B cell (primary cell): ENCODE measurements around the gene CCR1. TPM values are rescaled to one million over a fixed set of nuclear protein-coding genes. Genes with fewer than 3 reads are reported as not detected.

Experiments used
- ATAC-seq: fragments of 200-7000 bp; cut with Tn5 transposase; one replicate; pipeline ENCODE4 v1.10.0; 2021; ENCODE audit warnings: low read depth, mild to moderate bottlenecking, moderate number of reproducible peaks, moderate library complexity
- CTCF ChIA-PET: fragments of 350-600 bp; sonication (Branson Sonifier 250); formaldehyde crosslinking; loops from one replicate; lab custom pipeline; 2021; ENCODE audit warnings: antibody characterized with exemption, inconsistent platforms; lab: Charles Lee
- POLR2A ChIA-PET: fragments of 350-600 bp; sonication (Branson Sonifier 250); formaldehyde crosslinking; loops from one replicate; lab custom pipeline; 2021; ENCODE audit warnings: antibody characterized with exemption; lab: Charles Lee
- DNase-seq: peaks from one replicate; pipeline ENCODE4 v3.0.0; 2013
- H2AFZ ChIP-seq: 2 replicates; pipeline ENCODE4 v1.6.1; 2012; ENCODE audit warnings: mild to moderate bottlenecking, low read depth, low read length; ENCODE audit not compliant: insufficient read depth, poor library complexity, severe bottlenecking
- H3K27ac ChIP-seq, 2 donors: 1 replicate in 1 of 2; 2 replicates in 1 of 2; pipeline ENCODE4 v1.5.1; 2012 to 2013; ENCODE audit warnings: low read length in 2 of 2, mild to moderate bottlenecking in 2 of 2, moderate library complexity in 1 of 2
- H3K27me3 ChIP-seq, 4 experiments: fragments of 200-600 bp in 1 of 4; sonication (generic) in 1 of 4; replicated peaks in 1 of 4; 1 replicate in 2 of 4; 2 replicates in 2 of 4; pipeline versions ENCODE4 v1.6.1 to v1.7.0; 2013 to 2016; ENCODE audit warnings: low read length in 3 of 4, mild to moderate bottlenecking in 2 of 4, mixed read lengths in 1 of 4, moderate library complexity in 1 of 4; ENCODE audit not compliant: insufficient read depth in 4 of 4, control insufficient read depth in 3 of 4; ENCODE audit errors: control extremely low read depth in 1 of 4
- H3K36me3 ChIP-seq, 2 experiments: replicated peaks in 1 of 2; 1 replicate in 1 of 2; 2 replicates in 1 of 2; pipeline versions ENCODE4 v1.6.1 to v1.7.1; 2013; ENCODE audit warnings: low read length in 1 of 2; ENCODE audit not compliant: insufficient read depth in 2 of 2, control insufficient read depth in 1 of 2; ENCODE audit errors: control extremely low read depth in 1 of 2, extremely low read depth in 1 of 2
- H3K4me1 ChIP-seq, 2 donors: fragments of 200-600 bp in 1 of 2; sonication (generic) in 1 of 2; 1 replicate in 1 of 2; 2 replicates in 1 of 2; pipeline versions ENCODE4 v1.5.1 to v1.6.1; 2013 to 2017; ENCODE audit warnings: low read length in 2 of 2; ENCODE audit not compliant: control insufficient read depth in 2 of 2, insufficient read depth in 2 of 2
- H3K4me2 ChIP-seq: replicated peaks from 2 replicates; pipeline ENCODE3; 2012; ENCODE audit warnings: mild to moderate bottlenecking, low read depth, low read length; ENCODE audit not compliant: poor library complexity, severe bottlenecking
- H3K4me3 ChIP-seq, 5 experiments: fragments of 200-600 bp in 1 of 5; sonication (generic) in 1 of 5; 1 replicate in 3 of 5; 2 replicates in 2 of 5; pipeline versions ENCODE4 v1.5.1 to v1.7.0; 2011 to 2016; ENCODE audit warnings: low read length in 4 of 5, mild to moderate bottlenecking in 4 of 5, low read depth in 2 of 5, control low read depth in 1 of 5, moderate library complexity in 1 of 5; ENCODE audit not compliant: insufficient read depth in 1 of 5; ENCODE audit errors: control extremely low read depth in 1 of 5, extremely low read depth in 1 of 5
- H3K79me2 ChIP-seq: fragments of 200-600 bp; sonication (generic); one replicate; pipeline ENCODE4 v1.6.0; 2016; ENCODE audit warnings: low read length; ENCODE audit not compliant: control insufficient read depth, insufficient read depth
- H3K9ac ChIP-seq: fragments of 200-600 bp; sonication (generic); 2 replicates; pipeline ENCODE4 v1.6.1; 2017; ENCODE audit warnings: mild to moderate bottlenecking, low read length, moderate library complexity
- H3K9me3 ChIP-seq, 3 donors: one replicate each; pipeline versions ENCODE4 v1.6.1 to v1.7.1; 2013; ENCODE audit warnings: low read length in 2 of 3; ENCODE audit not compliant: control insufficient read depth in 2 of 3, insufficient read depth in 1 of 3; ENCODE audit errors: control extremely low read depth in 1 of 3
- H4K20me1 ChIP-seq: 2 replicates; pipeline ENCODE4 v1.6.0; 2012; ENCODE audit warnings: mild to moderate bottlenecking, low read length; ENCODE audit not compliant: insufficient read depth, control insufficient read depth, poor library complexity, severe bottlenecking
- H3K27ac Mint-ChIP-seq: one replicate; pipeline ENCODE4 v1.8.0; 2021; ENCODE audit warnings: mixed read lengths
- H3K27me3 Mint-ChIP-seq: one replicate; pipeline ENCODE4 v1.8.0; 2021; ENCODE audit warnings: mixed read lengths
- H3K4me1 Mint-ChIP-seq: one replicate; pipeline ENCODE4 v1.8.0; 2021; ENCODE audit warnings: mixed read lengths
- H3K4me3 Mint-ChIP-seq: one replicate; pipeline ENCODE4 v1.8.0; 2021; ENCODE audit warnings: mixed read lengths
- H3K9me3 Mint-ChIP-seq: one replicate; pipeline ENCODE4 v1.8.0; 2022; ENCODE audit warnings: mixed read lengths; ENCODE audit not compliant: insufficient read depth
- CTCF ChIP-seq: fragments of 200-600 bp; IDR thresholded peaks from one replicate; pipeline ENCODE4 v1.8.0; 2022; ENCODE audit warnings: antibody characterized with exemption, mild to moderate bottlenecking
- EZH2 ChIP-seq: IDR thresholded peaks from 2 replicates; pipeline ENCODE4 v1.6.1; 2012; ENCODE audit warnings: borderline replicate concordance, low read depth, mild to moderate bottlenecking, moderate library complexity, low read length; ENCODE audit not compliant: insufficient read depth, poor library complexity, severe bottlenecking
- WGBS: methylation state at CpG from one replicate; pipeline ENCODE4 v1.1.5; 2013; ENCODE audit warnings: missing lambda C conversion rate; ENCODE audit not compliant: insufficient coverage; 5-methylcytosine and 5-hydroxymethylcytosine counted together
- intact Hi-C: fragments of 100-400 bp; cut with micrococcal nuclease; formaldehyde crosslinking; loops from one replicate; pipeline ENCODE4 v1.10.0; 2022
- polyA plus RNA-seq: library from polyadenylated mRNA; depleted of rRNA; stranded (reverse); fragments of >200 nt; gene quantifications from 2 replicates; pipeline ENCODE4 v1.2.3, GENCODE V29; 2012
- total RNA-seq, 2 donors: library from RNA; stranded (reverse); fragments of 120-200 nt in 1 of 2; gene quantifications; 1 replicate in 1 of 2; 2 replicates in 1 of 2; pipeline versions ENCODE4 v1.2.3 to v1.2.4, GENCODE V29; 2013 to 2022

Gene CCR1
- total and polyA plus RNA-seq, 2 donors (not counting 1 experiment from before 2014, with no cell fraction given) = 0.54 to 0.79 TPM

GRCh38 chr3:46236294-46237054 lies 28.4 kb upstream of the CCR1 start:
- Mint-ChIP-seq H3K4me1 (peaks cover 10% of the 10 kb centered on the region), H3K27me3 (peaks cover 6% of the 10 kb centered on the region), H3K27ac (no peak overlapping the region), H3K4me3 (no peak overlapping the region), H3K9me3 (no peaks in the 10 kb centered on the region)
- no peaks in the 10 kb centered on the region for H3K79me2 ChIP-seq
- no peak overlapping the region for H3K27ac ChIP-seq
- H3K4me1 ChIP-seq = peaks cover 0 to under 1% of the 10 kb centered on the region in 2 donors
- ATAC-seq (no peak), DNase-seq (no peak)
- peaks cover 0 to 2% (median 0%) of the 10 kb centered on the region in 4 experiments for H3K27me3 ChIP-seq
- no peaks in the 10 kb centered on the region for H4K20me1 ChIP-seq
- ChIA-PET CTCF (interaction anchor here (1.1 kb wide), 1 partner anchor 132 kb away, joined by 3 read pairs; no protein-coding TSS in a partner anchor), POLR2A (no interaction called here)
- no peaks in the 10 kb centered on the region for H3K36me3 ChIP-seq
- H2AFZ ChIP-seq = no peak overlapping the region
- WGBS = 36% methylated on average over 3 of the region's 5 CpGs
- no peak overlapping the region for H3K9ac ChIP-seq
- TF ChIP-seq EZH2 = no peak
- TF ChIP-seq CTCF = no peak
- no peak overlapping the region for H3K4me2 ChIP-seq
- H3K9me3 ChIP-seq = no peaks in the 10 kb centered on the region
- no peak overlapping the region for H3K4me3 ChIP-seq
- intact Hi-C loops = loop anchor here (2.0 kb wide), 1 partner anchor 14 kb away; no protein-coding TSS in a partner anchor

- H3K4me3 ChIP-seq = no peak overlapping the region
- no peaks in the 10 kb centered on the region for H3K9me3 Mint-ChIP-seq
- no peaks in the 10 kb centered on the region for H3K9me3 ChIP-seq
- no peak overlapping the region for H3K27ac ChIP-seq
- POLR2A ChIA-PET = no interaction called here
- intact Hi-C loops = no loop called here
- H3K4me1 Mint-ChIP-seq = peaks cover 5% of the 10 kb centered on the region
- 95% methylated on average over 2 of the region's 2 CpGs for WGBS
- H4K20me1 ChIP-seq = no peaks in the 10 kb centered on the region
- no peak overlapping the region for H3K4me3 Mint-ChIP-seq
- CTCF ChIA-PET = interaction anchor here (0.6 to 1.3 kb wide), 2 partner anchors 25 to 133 kb away, joined by 3 to 4 read pairs; no protein-coding TSS in a partner anchor
- H3K4me1 ChIP-seq = no peaks in the 10 kb centered on the region
- TF ChIP-seq EZH2 (no peak), CTCF (no peak)
- H3K27ac Mint-ChIP-seq = no peak overlapping the region
- peaks cover 0 to 2% (median 0%) of the 10 kb centered on the region in 4 experiments for H3K27me3 ChIP-seq
- no peaks in the 10 kb centered on the region for H3K36me3 ChIP-seq
- ATAC-seq (no peak), DNase-seq (no peak)
- peaks cover 3% of the 10 kb centered on the region for H3K27me3 Mint-ChIP-seq
- H3K4me2 ChIP-seq = no peak overlapping the region
- no peak overlapping the region for H2AFZ ChIP-seq
- H3K9ac ChIP-seq = no peak overlapping the region
- H3K79me2 ChIP-seq = no peaks in the 10 kb centered on the region
Measured at GRCh38 chr3:46235425-46235824, 27.3 kb upstream of the CCR1 start.
